Fibroblast of peridontal ligament (primary cell): ENCODE measurements around the gene FEN1.

Experiments
- DNase-seq: peaks from one replicate; pipeline ENCODE4 v3.0.0-alpha.2; 2010; ENCODE audit errors: extremely low read depth

FEN1 gene

GRCh38 chr11:61817471-61818202 is 24.9 kb downstream of the FEN1 start:
- DNase-seq: no peak

- DNase-seq: peak; percentile 59
These were observed 27.5 kb downstream of the FEN1 start for GRCh38 chr11:61820174-61820573.

GRCh38 chr11:61826930-61827570 is 34.3 kb downstream of the FEN1 start:
- no peak for DNase-seq

DNA sequence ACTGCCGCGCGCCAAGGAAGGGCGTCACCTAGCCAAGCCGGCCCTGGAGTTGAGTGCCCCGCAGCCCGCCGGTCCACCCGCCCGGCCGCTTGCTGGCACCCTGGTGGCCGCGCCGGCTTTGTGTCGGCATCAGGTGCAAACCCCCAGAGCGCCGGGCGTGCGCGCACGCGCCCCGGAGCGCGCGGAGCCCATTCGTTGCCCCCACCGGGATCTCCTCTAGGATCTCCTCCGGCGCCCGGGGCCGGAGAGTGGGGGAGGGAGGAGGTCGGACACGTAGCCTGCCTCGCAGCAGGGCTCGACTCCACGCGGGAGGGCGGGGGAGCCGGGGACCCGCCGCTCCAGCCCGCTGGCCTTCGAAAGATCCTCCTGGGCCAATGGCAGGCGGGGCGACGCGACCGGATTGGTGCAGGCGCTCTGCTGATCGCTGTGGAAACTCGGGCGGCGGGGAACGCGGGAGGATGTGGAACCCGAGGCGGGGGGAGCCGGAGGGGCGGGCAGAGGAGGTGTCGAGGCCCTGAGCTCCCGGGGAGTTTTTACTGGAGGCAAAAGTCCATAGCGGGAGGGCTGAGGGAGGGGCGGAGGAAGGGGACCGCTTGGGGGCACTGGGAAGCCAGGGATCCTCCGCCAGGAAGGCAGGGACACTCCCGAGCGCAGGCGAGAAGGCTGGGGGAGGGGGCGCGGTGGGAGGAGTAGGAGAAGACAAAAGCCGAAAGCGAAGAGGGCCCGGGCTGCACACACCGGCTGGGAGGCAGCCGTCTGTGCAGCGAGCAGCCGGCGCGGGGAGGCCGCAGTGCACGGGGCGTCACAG is 35.1 kb downstream of the FEN1 start, which contains the start of gene FADS2:
FADS2 (plus strand) TSS at position 730 of the 808 bp plus-strand sequence. CDS start 91 bp downstream, outside the sequence.
- peak; percentile 91 for DNase-seq

DNA sequence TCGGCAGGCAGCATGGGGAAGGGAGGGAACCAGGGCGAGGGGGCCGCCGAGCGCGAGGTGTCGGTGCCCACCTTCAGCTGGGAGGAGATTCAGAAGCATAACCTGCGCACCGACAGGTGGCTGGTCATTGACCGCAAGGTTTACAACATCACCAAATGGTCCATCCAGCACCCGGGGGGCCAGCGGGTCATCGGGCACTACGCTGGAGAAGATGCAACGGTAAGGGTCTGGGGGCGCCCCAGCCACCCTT is 35.6 kb downstream of the FEN1 start:
- no peak for DNase-seq

- peak; percentile 17 for DNase-seq
These were observed 36.1 kb downstream of the FEN1 start for GRCh38 chr11:61828629-61829407.

DNA sequence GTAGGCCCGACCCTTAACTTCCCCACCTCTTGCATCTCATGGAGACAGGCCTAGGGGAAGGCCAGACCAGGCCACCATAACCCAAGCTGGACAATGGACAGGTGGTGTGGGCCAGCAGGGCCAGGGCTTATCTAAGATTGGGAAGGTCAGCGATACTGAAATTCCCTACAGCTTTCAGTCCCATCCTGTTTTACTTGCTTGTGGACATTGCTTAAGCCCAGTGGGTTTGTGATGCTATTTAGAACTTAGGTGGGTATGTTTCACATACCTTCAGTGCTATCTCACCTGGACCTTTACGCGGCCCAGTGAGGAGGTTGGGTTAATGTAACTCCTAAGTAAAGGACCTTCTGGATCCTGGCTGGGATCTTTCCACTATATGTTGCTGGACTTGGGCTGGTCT is 37.1 kb downstream of the FEN1 start:
- no peak for DNase-seq

- peak; percentile 48 for DNase-seq
These were observed 37.8 kb downstream of the FEN1 start for GRCh38 chr11:61830237-61831105.

GRCh38 chr11:61832207-61832606 is 39.5 kb downstream of the FEN1 start:
- DNase-seq: no peak

GRCh38 chr11:61832754-61833153 is 40.0 kb downstream of the FEN1 start:
- no peak for DNase-seq

DNA sequence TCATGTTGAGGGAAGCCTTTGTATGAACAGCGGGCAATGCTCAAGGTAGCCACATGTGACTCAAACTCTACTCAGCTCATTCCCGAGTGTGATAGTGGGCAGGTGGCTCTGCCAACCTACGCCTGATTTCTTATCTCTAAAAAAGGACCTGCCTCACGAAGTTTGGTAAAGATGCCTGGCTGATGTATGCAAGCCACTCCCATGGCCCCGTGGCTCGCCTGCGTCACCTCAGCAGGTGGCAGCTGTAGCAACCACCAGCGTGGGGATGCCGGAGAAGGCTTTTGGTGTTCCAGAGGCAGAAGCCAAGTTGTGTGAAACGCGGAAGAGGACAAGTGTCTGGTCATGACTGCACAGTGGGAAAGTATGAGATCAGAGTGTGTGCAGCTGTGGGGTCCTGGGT is 40.8 kb downstream of the FEN1 start:
- no peak for DNase-seq

- DNase-seq: no peak
These were observed 41.2 kb downstream of the FEN1 start for GRCh38 chr11:61833926-61834277.

DNA sequence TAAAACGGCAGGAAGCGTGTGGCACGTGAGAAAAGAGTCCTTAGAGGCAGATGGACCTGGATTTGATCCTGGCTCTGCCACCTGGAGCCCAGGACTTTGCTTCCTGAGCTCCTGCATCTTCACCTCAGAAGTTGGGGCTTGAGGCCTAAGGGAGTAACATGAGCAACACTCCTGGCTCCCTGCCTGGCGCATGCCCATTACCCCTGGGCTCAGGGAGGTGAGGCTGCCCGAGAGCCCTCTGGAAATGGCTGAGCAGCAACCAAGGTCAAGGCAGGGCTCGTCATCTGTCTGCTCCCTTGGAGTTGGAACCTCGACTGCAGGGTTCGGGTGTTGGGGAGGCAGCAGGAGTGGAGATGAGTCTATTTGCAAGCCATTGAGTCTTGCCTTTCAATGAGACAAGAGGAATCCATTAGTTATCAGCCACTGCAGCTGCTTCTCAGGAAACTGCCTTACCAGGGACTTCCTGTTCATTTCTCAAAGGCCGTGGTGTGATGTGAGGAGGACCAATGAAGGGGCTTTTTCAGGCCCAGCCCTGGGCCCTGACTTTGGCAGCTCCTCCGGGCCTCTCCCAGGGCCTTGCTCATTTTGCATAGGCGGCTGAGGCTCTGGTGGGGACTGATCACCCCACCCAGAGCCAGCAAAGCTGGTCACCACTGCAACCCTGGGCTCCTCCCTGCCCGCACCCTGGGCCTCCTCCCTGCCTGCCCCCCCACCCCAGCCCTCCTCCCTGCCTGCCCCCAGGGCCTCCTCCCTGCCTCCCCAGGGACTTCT is 41.8 kb downstream of the FEN1 start:
- peak; percentile 53 for DNase-seq

- DNase-seq: no peak
These were observed 43.5 kb downstream of the FEN1 start for GRCh38 chr11:61836193-61836592.

GRCh38 chr11:61837411-61838005 is 44.8 kb downstream of the FEN1 start:
- no peak for DNase-seq

DNA sequence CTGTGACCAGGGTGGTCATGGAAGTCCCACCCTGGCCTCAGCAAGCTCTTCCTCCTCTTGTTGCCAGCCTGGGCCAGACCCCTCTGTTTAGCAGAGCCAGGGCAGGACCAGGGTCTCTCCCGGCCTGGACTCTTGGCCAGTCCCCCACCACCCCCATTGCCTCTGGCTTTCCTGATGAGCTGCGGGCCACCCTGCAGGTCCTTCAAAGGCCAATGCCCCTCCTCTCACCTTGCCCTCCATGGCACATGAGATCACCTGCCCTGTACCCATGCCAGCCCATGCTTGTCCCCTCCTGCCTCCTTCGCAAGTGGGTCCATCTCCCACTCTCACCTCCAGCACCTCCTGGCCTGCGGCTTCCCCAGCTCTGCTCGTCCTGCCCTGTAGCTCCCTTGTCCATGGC is 45.8 kb downstream of the FEN1 start:
- no peak for DNase-seq

DNA sequence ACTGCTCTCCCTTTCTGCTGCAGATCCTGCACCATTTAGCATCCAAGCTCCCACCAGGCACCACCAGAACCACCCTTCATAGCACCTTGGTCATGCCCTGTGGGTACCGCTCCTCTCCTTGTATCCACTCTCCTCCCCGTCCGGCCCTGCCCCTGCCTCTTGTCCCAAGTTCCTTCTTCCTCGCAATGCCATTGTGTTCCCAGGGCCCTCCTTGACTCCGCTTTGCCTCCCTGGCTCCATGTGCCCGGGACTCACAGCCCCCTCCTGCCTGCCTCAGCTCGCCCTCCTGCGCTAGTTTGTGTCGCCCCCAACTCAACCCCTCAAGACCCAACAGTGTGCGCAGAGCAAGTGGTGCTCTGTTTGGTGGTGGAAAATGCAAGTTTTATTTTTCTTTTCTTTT is 46.2 kb downstream of the FEN1 start:
- DNase-seq: no peak

- DNase-seq: no peak
These were observed 47.0 kb downstream of the FEN1 start for GRCh38 chr11:61839742-61840141.

- no peak for DNase-seq
These were observed 47.7 kb downstream of the FEN1 start for GRCh38 chr11:61840371-61840770.
